HepG2 (cell line): ENCODE measurements around the gene NPPA. TPM values are rescaled to one million over a fixed set of nuclear protein-coding genes. Genes with fewer than 3 reads are reported as not detected.

ENCODE experiments used
- ARID3A ChIP-seq: IDR thresholded peaks from 2 replicates; pipeline ENCODE4 v1.6.1; 2012; ENCODE audit warnings: low read depth, low read length, improper control_type of control experiment
- ATM ChIP-seq: fragments of 450-650 bp; IDR thresholded peaks from 2 replicates; pipeline ENCODE4 v1.7.1; 2017; ENCODE audit warnings: mild to moderate bottlenecking, borderline replicate concordance
- BRD4 ChIP-seq: sonication (generic); formaldehyde crosslinking; IDR thresholded peaks from 2 replicates; pipeline ENCODE4 v1.4.0; 2020; ENCODE audit warnings: missing genetic modification reagents
- FOXA1 ChIP-seq, 2 experiments: fragments of 450-650 bp in 1 of 2; sonication (generic) in 1 of 2; formaldehyde crosslinking in 1 of 2; IDR thresholded peaks; 2 replicates each; pipeline versions ENCODE4 v1.4.0 to v1.6.1; 2016 to 2020; ENCODE audit warnings: missing genetic modification reagents in 1 of 2
- FOXO1 ChIP-seq: sonication (generic); formaldehyde crosslinking; IDR thresholded peaks from 2 replicates; pipeline ENCODE4 v1.4.0; 2020; ENCODE audit warnings: missing genetic modification reagents
- GATAD2A ChIP-seq: IDR thresholded peaks from 2 replicates; pipeline ENCODE4 v1.6.1; 2016
- HNRNPK ChIP-seq: fragments of 200-400 bp; formaldehyde crosslinking; IDR thresholded peaks from 2 replicates; pipeline ENCODE4 v1.6.1; 2018; ENCODE audit warnings: low read length, low read depth, moderate library complexity, mild to moderate bottlenecking; ENCODE audit not compliant: poor library complexity, severe bottlenecking
- HOXA3 ChIP-seq: sonication (generic); formaldehyde crosslinking; IDR thresholded peaks from 2 replicates; pipeline ENCODE4 v1.5.0; 2020; ENCODE audit warnings: missing genetic modification reagents
- KAT7 ChIP-seq: IDR thresholded peaks from 2 replicates; pipeline ENCODE4 v1.6.1; 2018; ENCODE audit warnings: borderline replicate concordance, missing compliant biosample characterization
- MNT ChIP-seq: fragments of 450-650 bp; IDR thresholded peaks from 2 replicates; pipeline ENCODE4 v1.6.1; 2016
- MTA1 ChIP-seq: sonication (generic); formaldehyde crosslinking; IDR thresholded peaks from 2 replicates; pipeline ENCODE4 v1.4.0; 2020; ENCODE audit warnings: missing genetic modification reagents, mild to moderate bottlenecking, borderline replicate concordance
- PPARG ChIP-seq: conservative IDR thresholded peaks from 2 replicates; pipeline ENCODE4 v1.6.1; 2016; ENCODE audit warnings: missing biosample characterization, missing genetic modification reagents
- REST ChIP-seq, 2 experiments: IDR thresholded peaks; 2 replicates each; pipeline ENCODE4 v1.6.1; 2011 to 2012; ENCODE audit warnings: low read length in 2 of 2, borderline replicate concordance in 1 of 2, low read depth in 1 of 2, mild to moderate bottlenecking in 1 of 2, moderate library complexity in 1 of 2
- SMARCC2 ChIP-seq: fragments of 450-650 bp; IDR thresholded peaks from 2 replicates; pipeline ENCODE4 v1.6.1; 2017; ENCODE audit warnings: antibody characterized with exemption, mild to moderate bottlenecking
- XRCC5 ChIP-seq: fragments of 200-400 bp; formaldehyde crosslinking; optimal IDR thresholded peaks from 2 replicates; pipeline ENCODE3; 2017; ENCODE audit warnings: mild to moderate bottlenecking, low read length
- ZBTB8A ChIP-seq: sonication (generic); formaldehyde crosslinking; IDR thresholded peaks from 2 replicates; pipeline ENCODE4 v1.4.0; 2020; ENCODE audit warnings: mild to moderate bottlenecking, low read depth, missing genetic modification reagents, borderline replicate concordance
- ZFP1 ChIP-seq: IDR thresholded peaks from 2 replicates; pipeline ENCODE4 v1.6.1; 2016
- ZNF432 ChIP-seq: sonication (generic); formaldehyde crosslinking; IDR thresholded peaks from 2 replicates; pipeline ENCODE4 v1.5.0; 2020; ENCODE audit warnings: missing genetic modification reagents, mild to moderate bottlenecking, borderline replicate concordance
- ZNF615 ChIP-seq: sonication (generic); formaldehyde crosslinking; IDR thresholded peaks from 2 replicates; pipeline ENCODE4 v1.5.0; 2020; ENCODE audit warnings: mild to moderate bottlenecking, missing genetic modification reagents, borderline replicate concordance
- polyA plus RNA-seq, 8 experiments: library from polyadenylated mRNA; depleted of rRNA in 3 of 8; stranded (reverse) in 7 of 8; unstranded in 1 of 8; fragments of >200 nt; fragmentation: Illumina TruSeq in 4 of 8; extraction: Trizol in 4 of 8; gene quantifications; 2 replicates each; pipeline versions ENCODE4 v1.2.1 to v1.2.3, GENCODE V29; 2011 to 2016; ENCODE audit warnings: low read depth in 4 of 8, missing spikeins in 1 of 8, mixed read lengths in 1 of 8; ENCODE audit not compliant: insufficient read depth in 1 of 8
- total RNA-seq, 5 experiments: library from RNA; depleted of rRNA; stranded (reverse); fragments of >200 nt; fragmentation: Illumina TruSeq; extraction: Trizol; gene quantifications; 2 replicates each; pipeline ENCODE4 v1.2.3, GENCODE V29; 2016; ENCODE audit warnings: low read depth in 1 of 5

The NPPA gene
- total and polyA plus RNA-seq, 2 of the 13 experiments (the other 11 are each of a cell fraction or from before 2014, with no cell fraction given) = not detected

GRCh38 chr1:11842154-11843041, 5.2 kb downstream of the NPPA start (continued):
- TF ChIP-seq HOXA3 (CRISPR knock-in tag) (peak; percentile 80), ZNF432 (CRISPR knock-in tag) (no peak), KAT7 (no peak), PPARG (CRISPR knock-in tag) (peak; percentile 85), BRD4 (CRISPR knock-in tag) (0 out of 2 replicates have a peak, but pooled peaks have one; percentile 56), HNRNPK (no peak), ATM (no peak), FOXA1 (IDR thresholded peaks at IDR 0.05) (no peak), FOXA1 (CRISPR knock-in tag; IDR thresholded peaks at IDR 0.05) (peak; percentile 75), ARID3A (peak; percentile 95), FOXO1 (CRISPR knock-in tag) (peak; percentile 93), REST (IDR thresholded peaks at IDR 0.05; ENCODE audit: borderline replicate concordance in 1 of 2, low read depth in 1 of 2, low read length in 2 of 2) (peak in 1 of 2 experiments; percentile 74; a peak in 3 of 4 replicates), ZBTB8A (CRISPR knock-in tag) (peak; percentile 36; the same call in 1 of the 2 replicates), ZFP1 (0 out of 2 replicates have a peak, but pooled peaks have one; percentile 73), ZNF615 (CRISPR knock-in tag) (no peak), SMARCC2 (no peak), MTA1 (CRISPR knock-in tag) (peak; percentile 67; the same call in 1 of the 2 replicates), MNT (peak; percentile 36; the same call in 1 of the 2 replicates), GATAD2A (CRISPR knock-in tag) (peak; percentile 94), XRCC5 (peak; percentile 0)
